Measurements from ENCODE around the gene IL6R.

Gene IL6R

GRCh38 chr1:154427173-154428139 lies 22.3 kb downstream of the IL6R start:
- no peak for FAIRE-seq

- FAIRE-seq: no peak
Observed at GRCh38 chr1:154429118-154429517, 24.0 kb downstream of the IL6R start.

- no peak for FAIRE-seq
Observed at GRCh38 chr1:154429841-154430611, 24.9 kb downstream of the IL6R start.

- FAIRE-seq: no peak
Observed at GRCh38 chr1:154430903-154431302, 25.8 kb downstream of the IL6R start.

GRCh38 chr1:154431586-154432373 lies 26.6 kb downstream of the IL6R start:
- no peak for FAIRE-seq

GRCh38 chr1:154433161-154433764 lies 28.1 kb downstream of the IL6R start:
- no peak for FAIRE-seq

- no peak for FAIRE-seq
Observed at GRCh38 chr1:154434346-154435085, 29.4 kb downstream of the IL6R start.

GRCh38 chr1:154435599-154436200 lies 30.6 kb downstream of the IL6R start:
- FAIRE-seq: no peak

GRCh38 chr1:154436433-154436832 lies 31.3 kb downstream of the IL6R start:
- FAIRE-seq: no peak

GRCh38 chr1:154440036-154440804 lies 35.1 kb downstream of the IL6R start:
- no peak for FAIRE-seq

GRCh38 chr1:154441241-154441888 lies 36.2 kb downstream of the IL6R start:
- FAIRE-seq: no peak

GRCh38 chr1:154442006-154442740 lies 37.0 kb downstream of the IL6R start:
- no peak for FAIRE-seq

- FAIRE-seq: no peak
Observed at GRCh38 chr1:154443274-154444013, 38.3 kb downstream of the IL6R start.

- FAIRE-seq: no peak
Observed at GRCh38 chr1:154445040-154445472, 39.9 kb downstream of the IL6R start.

- FAIRE-seq: no peak
Observed at GRCh38 chr1:154446292-154446691, 41.1 kb downstream of the IL6R start.

GRCh38 chr1:154446789-154447188 lies 41.6 kb downstream of the IL6R start:
- FAIRE-seq: no peak

GRCh38 chr1:154448331-154448811 lies 43.2 kb downstream of the IL6R start:
- no peak for FAIRE-seq

- no peak for FAIRE-seq
Observed at GRCh38 chr1:154453161-154453560, 48.0 kb downstream of the IL6R start.
